Transverse colon (tissue), 3 donors: Measurements from ENCODE around the gene TMEM240.

Experiments
- POLR2A ChIP-seq: fragments of 450-650 bp; IDR thresholded peaks from one replicate; pipeline ENCODE4 v1.6.1; 2016; ENCODE audit warnings: antibody characterized with exemption, mild to moderate bottlenecking, moderate library complexity
- TF ChIP-seq, protein P1 (sequence below), 5 experiments: fragments of 200-600 bp in 3 of 5; fragments of 450-650 bp in 2 of 5; sonication (generic) in 3 of 5; IDR thresholded peaks; 1 replicate in 2 of 5; 2 replicates in 3 of 5; pipeline ENCODE4 v1.5.1; 2016 to 2017; ENCODE audit warnings: antibody characterized with exemption in 5 of 5, inconsistent platforms in 3 of 5, mild to moderate bottlenecking in 2 of 5, moderate library complexity in 1 of 5

DNA sequence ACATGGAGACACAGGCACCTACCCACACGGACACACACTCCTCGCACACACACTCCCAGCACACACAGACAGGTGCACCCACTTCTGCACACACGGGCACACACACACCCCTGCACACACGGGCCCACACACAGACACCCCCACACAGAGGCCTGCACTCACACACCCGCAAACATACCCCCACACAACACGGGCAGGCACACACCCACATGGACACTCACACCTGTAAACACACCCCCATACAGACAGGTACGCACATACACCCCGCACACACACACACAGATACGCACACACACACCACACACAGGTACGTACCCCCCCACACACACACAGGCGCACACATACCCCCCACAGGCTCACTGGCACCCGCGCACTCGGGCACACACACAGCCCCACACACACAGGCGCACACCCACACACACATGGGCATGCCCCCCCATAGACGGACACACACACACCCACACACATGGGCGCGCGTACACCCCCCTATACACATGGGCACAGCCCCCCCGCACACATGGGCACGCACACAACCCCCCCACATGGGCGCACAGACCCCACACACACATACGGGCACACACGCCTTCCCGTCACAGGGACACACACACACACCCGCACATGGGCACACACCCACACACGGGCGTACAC lies 22.3 kb downstream of the TMEM240 start:
- TF ChIP-seq, protein P1, sequence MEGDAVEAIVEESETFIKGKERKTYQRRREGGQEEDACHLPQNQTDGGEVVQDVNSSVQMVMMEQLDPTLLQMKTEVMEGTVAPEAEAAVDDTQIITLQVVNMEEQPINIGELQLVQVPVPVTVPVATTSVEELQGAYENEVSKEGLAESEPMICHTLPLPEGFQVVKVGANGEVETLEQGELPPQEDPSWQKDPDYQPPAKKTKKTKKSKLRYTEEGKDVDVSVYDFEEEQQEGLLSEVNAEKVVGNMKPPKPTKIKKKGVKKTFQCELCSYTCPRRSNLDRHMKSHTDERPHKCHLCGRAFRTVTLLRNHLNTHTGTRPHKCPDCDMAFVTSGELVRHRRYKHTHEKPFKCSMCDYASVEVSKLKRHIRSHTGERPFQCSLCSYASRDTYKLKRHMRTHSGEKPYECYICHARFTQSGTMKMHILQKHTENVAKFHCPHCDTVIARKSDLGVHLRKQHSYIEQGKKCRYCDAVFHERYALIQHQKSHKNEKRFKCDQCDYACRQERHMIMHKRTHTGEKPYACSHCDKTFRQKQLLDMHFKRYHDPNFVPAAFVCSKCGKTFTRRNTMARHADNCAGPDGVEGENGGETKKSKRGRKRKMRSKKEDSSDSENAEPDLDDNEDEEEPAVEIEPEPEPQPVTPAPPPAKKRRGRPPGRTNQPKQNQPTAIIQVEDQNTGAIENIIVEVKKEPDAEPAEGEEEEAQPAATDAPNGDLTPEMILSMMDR (IDR thresholded peaks at IDR 0.05): no peak
- no peak for TF ChIP-seq POLR2A
